Tibial nerve (tissue), 4 donors: ENCODE measurements around the gene CANX. TPM values are rescaled to one million over a fixed set of nuclear protein-coding genes. Genes with fewer than 3 reads are reported as not detected.

Source experiments
- DNase-seq, 2 donors: peaks; one replicate each; pipeline ENCODE4 v3.0.0-alpha.2; 2019; ENCODE audit warnings: low spot score in 2 of 2
- H3K27ac ChIP-seq, 4 donors: fragments of 200-600 bp; sonication (generic) in 3 of 4; one replicate each; pipeline ENCODE4 v1.5.1; 2017 to 2019; ENCODE audit warnings: mild to moderate bottlenecking in 1 of 4
- H3K27me3 ChIP-seq, 2 donors: fragments of 200-600 bp; sonication (generic) in 1 of 2; one replicate each; pipeline versions ENCODE4 v1.5.1 to v1.6.0; 2017 to 2019
- H3K36me3 ChIP-seq, 3 donors: fragments of 200-600 bp; sonication (generic); one replicate each; pipeline ENCODE4 v1.5.1; 2018 to 2019
- H3K4me1 ChIP-seq, 4 donors: fragments of 200-600 bp; sonication (generic) in 3 of 4; one replicate each; pipeline ENCODE4 v1.5.1; 2017 to 2019
- H3K4me3 ChIP-seq, 4 donors: fragments of 200-600 bp; sonication (generic) in 3 of 4; one replicate each; pipeline ENCODE4 v1.5.1; 2017 to 2019; ENCODE audit warnings: mild to moderate bottlenecking in 1 of 4, moderate library complexity in 1 of 4
- H3K9me3 ChIP-seq, 4 donors: fragments of 200-600 bp; sonication (generic) in 3 of 4; one replicate each; pipeline ENCODE4 v1.5.1; 2017 to 2019
- EP300 ChIP-seq, 2 donors: sonication (generic); formaldehyde crosslinking; IDR thresholded peaks; one replicate each; pipeline ENCODE4 v1.6.1; 2017; ENCODE audit warnings: antibody characterized with exemption in 2 of 2, mild to moderate bottlenecking in 1 of 2
- POLR2A ChIP-seq, 2 donors: fragments of 450-650 bp; IDR thresholded peaks; one replicate each; pipeline ENCODE4 v1.6.1; 2017; ENCODE audit warnings: antibody characterized with exemption in 2 of 2, mild to moderate bottlenecking in 2 of 2, moderate library complexity in 2 of 2
- WGBS, 2 donors: methylation state at CpG; one replicate each; pipeline ENCODE4 v1.1.5; 2018; 5-methylcytosine and 5-hydroxymethylcytosine counted together
- total RNA-seq, 4 donors: library from RNA; depleted of rRNA; stranded (reverse); fragments of >200 nt; gene quantifications; one replicate each; pipeline ENCODE4 v1.1.0, GENCODE V29; 2016
- TF ChIP-seq, protein P1 (sequence below), 5 experiments: fragments of 200-600 bp in 3 of 5; fragments of 450-650 bp in 2 of 5; sonication (generic) in 3 of 5; IDR thresholded peaks; one replicate each; pipeline ENCODE4 v1.5.1; 2016 to 2019; ENCODE audit warnings: antibody characterized with exemption in 5 of 5, mild to moderate bottlenecking in 3 of 5, moderate library complexity in 2 of 5

The CANX gene
- total RNA-seq, 4 donors from 2014 or later = 258 to 315 (median 272) TPM

DNA sequence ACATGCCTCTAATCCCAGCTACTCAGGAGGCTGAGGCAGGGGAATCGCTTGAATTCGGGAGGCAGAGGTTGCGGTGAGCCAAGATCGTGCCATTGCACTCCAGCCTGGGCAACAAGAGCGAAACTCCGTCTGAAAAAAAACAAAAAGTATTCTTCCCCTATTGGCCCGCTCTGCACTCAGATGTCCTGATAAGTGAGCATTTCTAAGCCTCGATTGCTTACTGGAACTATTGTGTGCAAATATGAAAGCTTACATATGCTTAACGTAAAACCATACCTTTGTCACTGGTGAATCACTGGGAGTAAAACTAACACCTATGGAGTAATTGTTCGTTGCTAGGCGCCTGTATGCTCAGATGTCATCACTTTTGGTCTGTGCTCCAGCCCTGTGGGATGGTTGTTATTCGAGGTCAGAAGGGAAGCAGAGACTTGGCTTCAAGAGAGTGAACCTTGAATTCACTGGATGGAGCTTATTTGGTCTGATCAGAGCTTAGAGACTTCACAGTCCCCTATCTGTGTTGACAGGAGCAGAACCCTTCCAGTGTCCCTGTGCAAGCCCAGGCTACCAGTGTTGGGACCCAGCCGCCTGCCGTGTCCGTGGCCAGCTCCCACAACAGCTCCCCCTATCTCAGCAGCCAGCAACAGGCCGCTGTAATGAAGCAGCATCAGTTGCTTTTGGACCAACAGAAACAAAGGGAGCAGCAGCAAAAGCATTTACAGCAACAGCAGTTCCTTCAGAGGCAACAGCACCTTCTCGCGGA, 69.7 kb downstream of the CANX start:
- H3K36me3 ChIP-seq = peaks cover 4 to 69% (median 33%) of the 10 kb centered on the region in 3 donors
- no peak for TF ChIP-seq POLR2A (IDR thresholded peaks at IDR 0.05)
- no peak for TF ChIP-seq EP300 (IDR thresholded peaks at IDR 0.05)
- TF ChIP-seq, protein P1, sequence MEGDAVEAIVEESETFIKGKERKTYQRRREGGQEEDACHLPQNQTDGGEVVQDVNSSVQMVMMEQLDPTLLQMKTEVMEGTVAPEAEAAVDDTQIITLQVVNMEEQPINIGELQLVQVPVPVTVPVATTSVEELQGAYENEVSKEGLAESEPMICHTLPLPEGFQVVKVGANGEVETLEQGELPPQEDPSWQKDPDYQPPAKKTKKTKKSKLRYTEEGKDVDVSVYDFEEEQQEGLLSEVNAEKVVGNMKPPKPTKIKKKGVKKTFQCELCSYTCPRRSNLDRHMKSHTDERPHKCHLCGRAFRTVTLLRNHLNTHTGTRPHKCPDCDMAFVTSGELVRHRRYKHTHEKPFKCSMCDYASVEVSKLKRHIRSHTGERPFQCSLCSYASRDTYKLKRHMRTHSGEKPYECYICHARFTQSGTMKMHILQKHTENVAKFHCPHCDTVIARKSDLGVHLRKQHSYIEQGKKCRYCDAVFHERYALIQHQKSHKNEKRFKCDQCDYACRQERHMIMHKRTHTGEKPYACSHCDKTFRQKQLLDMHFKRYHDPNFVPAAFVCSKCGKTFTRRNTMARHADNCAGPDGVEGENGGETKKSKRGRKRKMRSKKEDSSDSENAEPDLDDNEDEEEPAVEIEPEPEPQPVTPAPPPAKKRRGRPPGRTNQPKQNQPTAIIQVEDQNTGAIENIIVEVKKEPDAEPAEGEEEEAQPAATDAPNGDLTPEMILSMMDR (IDR thresholded peaks at IDR 0.05) = peak in 1 of 5 experiments; percentile 9
- no peaks in the 10 kb centered on the region for H3K9me3 ChIP-seq
- H3K27me3 ChIP-seq = no peaks in the 10 kb centered on the region
- no peak overlapping the region for H3K27ac ChIP-seq
- peaks cover 2 to 34% (median 22%) of the 10 kb centered on the region in 4 donors for H3K4me1 ChIP-seq
- no peak overlapping the region for H3K4me3 ChIP-seq
- 89 to 92% methylated on average over 15 to 18 of the region's 18 CpGs for WGBS, 2 donors
- DNase-seq = no peak

DNA sequence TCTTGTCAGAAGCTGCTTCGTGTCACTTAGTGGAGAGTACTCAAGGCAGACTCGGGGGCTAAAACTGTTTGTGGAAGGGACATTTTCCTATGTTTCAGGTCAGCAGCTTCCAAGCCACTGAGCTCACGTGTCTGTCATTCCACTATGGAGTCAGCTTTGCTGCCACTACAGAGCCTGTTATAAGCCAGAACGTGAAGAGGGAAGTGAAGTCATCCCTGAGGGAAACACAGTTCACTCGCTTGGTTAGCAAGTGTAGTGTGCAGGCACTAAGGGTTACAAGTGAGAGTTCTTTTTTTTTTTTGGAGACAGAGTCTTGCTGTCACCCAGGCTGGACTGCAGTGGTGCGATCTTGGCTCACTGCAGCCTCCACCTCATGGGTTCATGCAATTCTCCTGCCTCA, 70.5 kb downstream of the CANX start:
- DNase-seq = no peak
- Histone ChIP-seq H3K9me3 (no peaks in the 10 kb centered on the region), H3K27ac (no peak overlapping the region), H3K4me3 (no peak overlapping the region), H3K4me1 (peaks cover 0 to 26% (median 16%) of the 10 kb centered on the region in 4 donors), H3K27me3 (no peaks in the 10 kb centered on the region), H3K36me3 (peaks cover 4 to 76% (median 38%) of the 10 kb centered on the region in 3 donors)
- TF ChIP-seq POLR2A (IDR thresholded peaks at IDR 0.05) = no peak
- WGBS, 2 donors = 77 to 81% methylated on average over 6 of the region's 6 CpGs

DNA sequence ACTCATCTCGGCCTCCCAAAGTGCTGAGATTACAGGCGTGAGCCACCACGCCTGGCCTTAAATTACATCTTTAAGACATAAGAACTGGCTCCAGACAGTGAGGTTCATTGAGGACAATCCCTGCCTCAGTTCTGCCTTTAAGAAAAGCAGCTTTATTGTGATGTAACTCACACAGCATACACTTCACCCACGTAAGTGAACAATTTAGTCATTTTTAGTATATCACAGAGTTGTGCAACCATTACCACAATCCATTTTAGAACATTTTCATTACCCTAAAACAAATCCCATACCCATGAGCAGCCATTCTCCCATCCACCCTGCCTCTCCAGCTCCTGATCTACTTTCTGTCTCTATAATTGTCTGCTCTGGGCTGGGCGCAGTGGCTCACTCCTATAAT, 71.0 kb downstream of the CANX start:
- no peaks in the 10 kb centered on the region for H3K9me3 ChIP-seq
- H3K27me3 ChIP-seq = no peaks in the 10 kb centered on the region
- H3K27ac ChIP-seq = no peak overlapping the region
- 92 to 93% methylated on average over 5 of the region's 5 CpGs for WGBS, 2 donors
- H3K4me1 ChIP-seq = peaks cover 0 to 21% (median 14%) of the 10 kb centered on the region in 4 donors
- DNase-seq = no peak
- H3K4me3 ChIP-seq = no peak overlapping the region
- TF ChIP-seq, protein P1 (IDR thresholded peaks at IDR 0.05) = no peak
- H3K36me3 ChIP-seq = peaks cover 4 to 82% (median 41%) of the 10 kb centered on the region in 3 donors

DNA sequence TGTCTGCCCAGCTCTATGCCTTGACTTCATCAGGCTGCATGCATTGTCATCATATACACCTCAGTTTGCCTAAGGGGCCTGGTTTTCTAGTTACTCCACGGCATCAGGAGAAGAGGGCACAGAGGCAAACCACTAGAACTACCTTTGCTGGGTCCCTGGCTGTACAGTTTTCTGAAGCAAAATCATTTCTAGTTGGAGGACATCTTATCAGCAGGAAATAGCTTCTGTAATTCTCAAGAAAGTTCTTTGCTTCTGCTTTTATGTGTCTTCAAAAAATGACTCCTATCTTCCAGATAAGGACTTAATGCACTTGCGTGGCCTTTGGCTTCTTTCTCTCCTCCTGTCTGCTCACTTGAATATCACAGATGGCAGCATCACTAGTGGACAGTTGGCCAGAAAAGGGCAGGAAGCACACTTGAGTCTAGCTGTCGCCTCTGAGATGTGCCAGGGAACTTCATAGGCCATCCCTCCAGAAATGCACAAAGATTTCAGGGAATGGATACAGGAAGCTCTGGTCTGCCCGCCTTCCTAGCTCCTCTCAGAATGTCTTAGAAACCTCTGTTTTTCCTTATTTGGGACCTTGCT, 72.6 kb downstream of the CANX start:
- WGBS, 2 donors = 92 to 93% methylated on average over 4 of the region's 4 CpGs
- Histone ChIP-seq H3K27me3 (no peaks in the 10 kb centered on the region), H3K27ac (no peak overlapping the region), H3K4me3 (no peak overlapping the region), H3K9me3 (no peaks in the 10 kb centered on the region), H3K36me3 (peaks cover 0 to 89% (median 51%) of the 10 kb centered on the region in 3 donors), H3K4me1 (peaks cover 0 to 5% (median 2%) of the 10 kb centered on the region in 4 donors)
- TF ChIP-seq EP300 (IDR thresholded peaks at IDR 0.05) (no peak), POLR2A (IDR thresholded peaks at IDR 0.05) (no peak)
- TF ChIP-seq, protein P1 (IDR thresholded peaks at IDR 0.05) = no peak
- no peak for DNase-seq

DNA sequence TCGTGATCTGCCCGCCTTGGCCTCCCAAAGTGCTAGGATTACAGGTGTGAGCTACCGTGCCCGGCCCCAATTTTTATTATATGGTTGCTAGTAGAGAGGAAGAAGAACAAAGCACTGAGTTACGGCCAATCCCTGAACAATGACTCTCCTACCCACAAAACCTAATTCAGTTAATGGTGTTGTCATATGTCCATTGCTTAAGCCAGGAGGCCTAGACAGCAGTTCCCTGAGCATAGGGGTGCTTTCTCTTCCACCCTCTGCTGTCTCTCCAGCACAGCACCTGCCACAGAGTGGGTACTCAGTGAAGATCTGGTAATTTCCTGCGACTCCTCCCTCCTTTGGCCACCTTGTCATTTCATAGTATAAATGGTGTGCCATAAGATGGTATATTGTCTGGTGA, 73.6 kb downstream of the CANX start:
- H3K36me3 ChIP-seq = peaks cover 0 to 90% (median 51%) of the 10 kb centered on the region in 3 donors

More for the DNA sequence above, 73.6 kb downstream of the CANX start:
- DNase-seq = no peak
- H3K9me3 ChIP-seq = no peaks in the 10 kb centered on the region
- H3K4me1 ChIP-seq = no peaks in the 10 kb centered on the region
- TF ChIP-seq, protein P1 (IDR thresholded peaks at IDR 0.05) = no peak
- TF ChIP-seq POLR2A (IDR thresholded peaks at IDR 0.05) (no peak), EP300 (IDR thresholded peaks at IDR 0.05) (no peak)
- no peak overlapping the region for H3K27ac ChIP-seq
- H3K27me3 ChIP-seq = no peaks in the 10 kb centered on the region
- 86 to 97% methylated on average over 6 of the region's 6 CpGs for WGBS, 2 donors
- no peak overlapping the region for H3K4me3 ChIP-seq
